Activated CD4-positive, alpha-beta T cell treated with anti-CD3 and anti-CD28 coated beads, Interleukin-2, amount 50 U/mL, for 48 hours (primary cell): ENCODE results near the gene TCERG1.

ENCODE experiments used
- DNase-seq, 2 experiments: peaks; one replicate each; pipeline ENCODE4 v3.0.0-alpha.2; 2020

The TCERG1 gene

GRCh38 chr5:146458894-146459293 lies 11.8 kb downstream of the TCERG1 start:
- no peak for DNase-seq

DNA sequence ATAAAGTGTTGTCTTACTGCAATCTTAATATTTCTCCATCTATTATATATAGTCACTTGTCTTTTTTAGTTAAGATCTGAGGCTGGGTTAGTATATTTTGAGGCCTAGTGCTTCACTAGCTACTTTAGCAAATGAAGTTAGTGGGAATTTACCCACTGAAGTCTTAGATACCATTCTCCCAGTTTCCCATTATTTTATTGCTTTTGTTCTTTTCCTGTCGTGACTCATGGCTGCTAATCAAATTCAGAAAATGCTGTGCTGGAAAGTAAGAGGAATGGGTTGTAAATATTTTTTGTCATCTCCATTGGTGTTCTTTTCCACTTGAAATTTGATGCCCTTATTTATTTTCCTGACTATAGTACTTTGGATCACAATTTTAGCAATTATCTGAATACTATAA lies 14.2 kb downstream of the TCERG1 start:
- DNase-seq: no peak

- DNase-seq: no peak
Measured at GRCh38 chr5:146463446-146463845, 16.3 kb downstream of the TCERG1 start.

- no peak for DNase-seq
Measured at GRCh38 chr5:146466521-146467349, 19.6 kb downstream of the TCERG1 start.

DNA sequence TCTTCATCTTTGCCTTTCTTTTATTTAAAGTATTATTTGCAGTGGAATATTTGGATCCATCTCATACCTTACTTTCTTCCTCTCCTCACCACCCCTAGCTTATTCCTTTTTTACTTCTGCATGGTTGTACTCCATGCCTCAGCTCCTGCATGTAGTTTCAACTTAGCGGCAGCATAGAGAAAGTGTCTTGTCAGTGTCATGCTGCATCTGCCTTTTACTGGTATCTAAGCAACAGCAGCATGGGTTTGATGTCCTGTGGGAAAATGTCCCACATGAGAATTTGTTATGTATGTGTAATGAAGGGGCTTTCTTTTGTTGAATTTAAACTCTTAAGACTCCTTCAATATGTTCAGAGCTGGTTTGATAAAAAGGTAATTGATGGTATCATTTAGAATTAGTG lies 20.6 kb downstream of the TCERG1 start:
- DNase-seq: no peak

DNA sequence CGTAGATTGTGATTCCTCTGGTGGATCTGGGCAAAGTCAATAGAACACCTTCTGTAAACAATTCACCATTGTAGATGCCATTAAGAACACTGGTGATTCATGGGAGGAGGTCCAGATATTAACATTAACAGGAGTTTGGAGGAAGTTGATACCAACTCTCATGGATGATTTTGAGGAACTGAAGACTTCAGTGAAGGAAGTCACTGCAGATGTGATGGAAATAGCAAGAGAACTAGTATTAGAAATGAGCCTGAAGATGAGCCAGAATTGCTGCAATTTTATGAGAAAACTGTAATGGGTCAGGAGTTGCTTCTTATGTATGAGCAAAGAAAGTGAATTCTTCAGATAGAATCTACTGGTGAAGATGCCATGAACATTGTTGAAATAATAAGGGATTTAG lies 26.9 kb downstream of the TCERG1 start:
- no peak for DNase-seq

GRCh38 chr5:146475190-146475780 lies 28.2 kb downstream of the TCERG1 start:
- DNase-seq: no peak

- no peak for DNase-seq
Measured at GRCh38 chr5:146475906-146476305, 28.8 kb downstream of the TCERG1 start.

DNA sequence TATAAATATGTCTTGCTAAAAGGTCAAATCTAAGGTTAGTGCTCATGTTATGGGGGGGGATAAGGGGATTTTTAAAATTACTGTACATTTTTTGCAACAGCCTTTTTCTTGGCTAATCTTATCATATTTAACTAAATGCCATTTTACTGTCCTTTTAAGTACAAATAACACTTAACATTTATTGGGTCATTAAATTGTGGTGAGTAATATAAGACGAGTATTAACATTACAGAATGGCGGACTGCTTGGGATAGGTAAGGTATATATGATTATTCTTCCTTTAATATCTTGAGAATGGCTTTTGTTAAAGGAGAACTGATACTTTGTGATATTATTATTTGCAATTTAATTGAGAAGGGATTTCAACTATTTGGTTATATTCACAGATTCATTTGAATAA lies 35.6 kb downstream of the TCERG1 start:
- DNase-seq: no peak

- no peak for DNase-seq
Measured at GRCh38 chr5:146484714-146485391, 37.7 kb downstream of the TCERG1 start.

DNA sequence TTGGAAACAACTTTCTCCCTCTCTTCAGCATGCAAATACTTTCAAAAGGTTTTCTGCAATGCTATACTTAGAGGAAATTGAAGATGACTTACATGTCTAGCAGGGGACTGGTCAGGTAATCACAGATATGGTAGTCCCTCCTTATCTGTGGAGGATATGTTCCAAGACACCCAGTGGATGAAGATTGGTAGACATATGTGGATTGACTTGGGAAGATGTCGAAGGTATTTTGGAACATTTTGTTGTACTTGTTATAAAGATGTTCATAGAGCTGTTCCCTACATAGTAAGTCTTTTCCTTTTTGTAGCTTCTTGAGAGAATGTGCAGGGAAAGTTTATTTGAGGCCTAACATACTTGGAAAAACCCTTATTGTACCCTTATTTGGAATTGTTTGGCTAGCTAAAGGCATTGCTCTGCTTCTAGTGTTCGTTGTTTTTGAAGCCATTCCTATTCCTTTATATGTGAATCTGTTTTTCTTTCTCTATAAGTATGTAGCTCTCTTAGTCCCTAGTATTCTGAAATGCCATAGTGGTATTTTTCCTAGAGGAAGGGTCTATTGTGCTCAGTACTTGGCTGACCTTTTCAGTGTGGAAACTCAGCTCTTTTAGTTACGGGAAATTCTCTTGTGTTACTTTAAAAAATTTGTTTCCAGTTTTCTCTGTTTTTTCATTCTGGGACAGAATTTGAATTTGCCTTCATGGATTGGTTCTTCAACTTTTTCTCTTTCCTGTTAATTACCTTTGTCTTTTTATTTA lies 43.1 kb downstream of the TCERG1 start:
- no peak for DNase-seq

DNA sequence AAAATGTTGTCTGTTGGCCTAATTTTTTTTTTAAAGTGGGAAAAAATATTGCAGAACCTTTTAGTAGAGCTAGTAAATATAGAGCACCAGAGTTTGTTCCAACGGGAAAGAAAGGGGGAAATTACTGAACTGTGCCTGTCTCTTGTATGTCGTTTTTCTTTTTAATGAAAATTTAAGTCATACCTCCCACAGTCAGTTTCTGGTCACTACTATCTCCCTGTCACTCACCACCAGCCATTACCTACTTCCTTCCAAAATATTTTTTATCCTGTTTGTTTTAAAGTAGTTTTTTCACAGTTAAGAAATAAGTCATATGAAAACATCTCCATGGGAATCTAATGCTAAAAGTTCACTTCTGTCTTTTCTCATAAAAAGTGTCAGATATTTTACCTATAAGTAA lies 47.5 kb downstream of the TCERG1 start:
- no peak for DNase-seq

- DNase-seq: no peak
Measured at GRCh38 chr5:146499680-146500079, 52.5 kb downstream of the TCERG1 start.

DNA sequence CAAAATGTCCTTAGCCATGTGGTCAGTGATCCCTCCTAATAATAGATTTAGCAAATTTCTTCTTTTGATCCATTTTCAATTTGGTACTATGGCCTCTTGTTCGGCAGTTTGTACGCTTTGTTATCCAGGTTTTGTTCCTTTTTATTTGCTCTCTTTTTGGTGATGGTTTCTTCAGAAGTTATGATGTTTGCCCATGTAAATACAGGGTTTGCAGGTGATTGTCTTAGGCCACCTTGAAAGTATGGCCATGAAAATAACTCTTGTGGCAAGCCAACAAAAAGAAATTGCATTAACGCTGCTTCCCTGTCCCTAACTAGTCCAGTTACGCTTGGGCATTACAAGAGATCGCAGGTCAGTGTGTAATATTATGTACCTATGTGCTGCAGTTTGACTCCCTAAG lies 60.3 kb downstream of the TCERG1 start:
- no peak for DNase-seq

- no peak for DNase-seq
Measured at GRCh38 chr5:146510559-146511125, 63.5 kb downstream of the TCERG1 start.

- DNase-seq: no peak
Measured at GRCh38 chr5:146513462-146513861, 66.3 kb downstream of the TCERG1 start.

- DNase-seq: no peak
Measured at GRCh38 chr5:146514575-146514974, 67.4 kb downstream of the TCERG1 start.

GRCh38 chr5:146515473-146516150 lies 68.5 kb downstream of the TCERG1 start:
- DNase-seq: no peak

GRCh38 chr5:146516151-146516475 lies 69.0 kb downstream of the TCERG1 start, which contains the start of gene GPR151:
TSS of gene GPR151 (minus strand) at chr5:146516190. CDS start at chr5:146516113, 77 bp downstream.
- DNase-seq: no peak

GRCh38 chr5:146519554-146519953 lies 72.4 kb downstream of the TCERG1 start:
- no peak for DNase-seq

DNA sequence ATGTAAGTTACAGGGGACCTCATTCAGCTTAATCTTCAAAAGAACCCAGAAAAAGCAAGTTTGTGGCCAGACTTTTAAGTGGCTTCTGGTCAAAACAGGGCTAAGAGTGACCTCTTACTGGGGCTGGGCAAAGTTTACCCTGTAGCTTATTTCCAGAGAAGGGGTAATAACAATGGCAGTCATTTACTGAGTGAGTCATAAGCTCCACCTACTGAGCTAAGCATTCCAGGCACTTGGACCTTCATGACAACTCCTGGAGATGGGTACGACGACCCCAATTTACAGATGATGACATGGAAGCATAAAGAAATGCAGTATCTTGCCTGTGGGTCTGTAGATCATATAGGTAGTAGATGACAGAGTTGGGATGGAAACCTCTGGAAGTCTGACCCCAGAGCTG lies 73.6 kb downstream of the TCERG1 start:
- no peak for DNase-seq

- no peak for DNase-seq
Measured at GRCh38 chr5:146521403-146522106, 74.4 kb downstream of the TCERG1 start.
